ENCODE data around the gene PAPSS2.

GRCh38 chr10:87630171-87630570 lies 29.5 kb upstream of the PAPSS2 start:
- no peak for TF ChIP-seq EZH2 (IDR thresholded peaks at IDR 0.05)
- no peak for TF ChIP-seq POLR2AphosphoS5 (IDR thresholded peaks at IDR 0.05; ENCODE audit: borderline replicate concordance, low read depth, low read length)

Measured in SK-N-MC (cell line).